ENCODE measurements around the gene TAF1D.

Gene TAF1D

DNA sequence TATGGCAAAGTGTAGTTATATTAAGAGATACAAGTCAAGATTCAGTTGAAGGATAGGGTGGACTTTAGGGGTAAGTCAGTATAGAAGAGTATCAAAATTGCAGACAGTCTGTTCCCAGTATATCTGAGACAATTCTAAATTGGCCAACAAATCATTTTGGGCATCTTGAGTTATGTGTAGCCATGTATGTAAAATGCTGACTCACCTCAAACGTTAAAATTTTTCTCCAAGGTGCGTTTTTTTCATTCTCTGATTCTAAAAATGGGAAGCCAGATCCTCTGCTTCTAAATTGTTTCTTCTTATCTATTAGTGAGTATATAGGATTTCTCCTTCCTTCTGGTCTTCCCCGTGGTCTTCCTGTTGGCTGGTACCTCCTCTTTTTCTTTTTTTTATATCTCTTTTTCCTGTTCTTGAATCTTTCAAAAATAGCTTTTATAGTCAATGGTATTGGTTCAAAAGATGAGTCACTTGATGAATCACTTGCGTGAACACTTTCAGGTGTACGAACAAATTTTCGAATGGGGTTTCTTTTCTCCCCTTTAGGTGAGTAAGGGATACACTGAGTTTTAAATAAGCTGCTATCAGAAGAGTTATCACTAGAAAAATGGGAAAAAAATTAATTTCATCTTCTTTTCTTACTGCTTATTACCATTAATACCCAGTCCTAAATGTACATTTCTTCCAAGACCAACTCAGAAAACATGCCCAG, 3.2 kb downstream of the TAF1D start:
- TF ChIP-seq, protein P1, sequence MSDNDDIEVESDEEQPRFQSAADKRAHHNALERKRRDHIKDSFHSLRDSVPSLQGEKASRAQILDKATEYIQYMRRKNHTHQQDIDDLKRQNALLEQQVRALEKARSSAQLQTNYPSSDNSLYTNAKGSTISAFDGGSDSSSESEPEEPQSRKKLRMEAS (IDR thresholded peaks at IDR 0.05; ENCODE audit: low read depth, low read length) = no peak
- TF ChIP-seq MYC (IDR thresholded peaks at IDR 0.05; ENCODE audit: low read depth, low read length) (no peak), POLR2A (IDR thresholded peaks at IDR 0.05; ENCODE audit: extremely low read depth, insufficient read length) (no peak)
- TF ChIP-seq, protein P2, sequence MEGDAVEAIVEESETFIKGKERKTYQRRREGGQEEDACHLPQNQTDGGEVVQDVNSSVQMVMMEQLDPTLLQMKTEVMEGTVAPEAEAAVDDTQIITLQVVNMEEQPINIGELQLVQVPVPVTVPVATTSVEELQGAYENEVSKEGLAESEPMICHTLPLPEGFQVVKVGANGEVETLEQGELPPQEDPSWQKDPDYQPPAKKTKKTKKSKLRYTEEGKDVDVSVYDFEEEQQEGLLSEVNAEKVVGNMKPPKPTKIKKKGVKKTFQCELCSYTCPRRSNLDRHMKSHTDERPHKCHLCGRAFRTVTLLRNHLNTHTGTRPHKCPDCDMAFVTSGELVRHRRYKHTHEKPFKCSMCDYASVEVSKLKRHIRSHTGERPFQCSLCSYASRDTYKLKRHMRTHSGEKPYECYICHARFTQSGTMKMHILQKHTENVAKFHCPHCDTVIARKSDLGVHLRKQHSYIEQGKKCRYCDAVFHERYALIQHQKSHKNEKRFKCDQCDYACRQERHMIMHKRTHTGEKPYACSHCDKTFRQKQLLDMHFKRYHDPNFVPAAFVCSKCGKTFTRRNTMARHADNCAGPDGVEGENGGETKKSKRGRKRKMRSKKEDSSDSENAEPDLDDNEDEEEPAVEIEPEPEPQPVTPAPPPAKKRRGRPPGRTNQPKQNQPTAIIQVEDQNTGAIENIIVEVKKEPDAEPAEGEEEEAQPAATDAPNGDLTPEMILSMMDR (IDR thresholded peaks at IDR 0.05; ENCODE audit: low read depth, low read length) = no peak
- no peak for DNase-seq (ENCODE audit: low read depth)
- peak overlapping the region; percentile 92 for H3K4me3 ChIP-seq (ENCODE audit: low read depth, low read length)

DNA sequence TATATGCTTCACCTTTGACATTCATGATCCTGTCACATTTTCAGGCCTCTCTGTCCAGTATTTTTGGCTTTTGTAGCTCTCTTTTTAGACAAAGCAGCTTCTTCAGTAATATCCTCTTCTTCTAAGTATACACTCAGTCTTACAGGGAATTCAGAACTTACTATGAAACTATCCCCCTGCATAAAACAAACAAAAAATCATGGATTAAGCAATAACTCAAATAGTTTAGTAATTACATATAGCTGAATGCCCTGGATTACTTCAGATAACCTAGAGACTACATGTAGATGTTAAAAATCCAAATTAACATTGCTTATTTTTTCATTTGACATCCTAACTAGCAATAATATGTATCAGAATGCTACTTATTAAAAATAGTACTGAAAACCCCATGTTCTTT, 5.2 kb downstream of the TAF1D start:
- DNase-seq (ENCODE audit: low read depth) = no peak
- TF ChIP-seq MYC (IDR thresholded peaks at IDR 0.05; ENCODE audit: low read depth, low read length) (no peak), POLR2A (IDR thresholded peaks at IDR 0.05; ENCODE audit: extremely low read depth, insufficient read length) (no peak)
- TF ChIP-seq, protein P1 (IDR thresholded peaks at IDR 0.05; ENCODE audit: low read depth, low read length) = no peak
- TF ChIP-seq, protein P2 (IDR thresholded peaks at IDR 0.05; ENCODE audit: low read depth, low read length) = no peak
- H3K4me3 ChIP-seq (ENCODE audit: low read depth, low read length) = peak overlapping the region; percentile 92

DNA sequence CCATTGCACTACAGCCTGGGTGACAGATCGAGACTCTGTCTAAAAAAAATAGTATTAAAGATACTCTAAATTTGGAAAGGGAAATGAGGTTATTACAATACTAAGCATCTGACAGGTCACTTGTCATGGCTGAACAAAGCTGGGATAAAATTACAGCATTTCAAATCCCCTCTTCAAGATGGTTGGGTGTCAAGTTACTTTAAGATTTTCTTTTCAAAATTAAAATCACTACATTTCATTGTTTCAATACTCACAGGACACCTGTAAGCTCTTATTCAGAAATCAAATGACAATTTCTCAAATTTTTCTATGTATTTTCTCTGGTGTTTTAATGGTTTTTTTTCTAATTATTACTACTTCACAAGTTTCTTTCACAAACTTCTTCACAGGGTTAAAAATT, 5.7 kb downstream of the TAF1D start:
- TF ChIP-seq, protein P2 (IDR thresholded peaks at IDR 0.05; ENCODE audit: low read depth, low read length) = no peak
- TF ChIP-seq POLR2A (IDR thresholded peaks at IDR 0.05; ENCODE audit: extremely low read depth, insufficient read length) (no peak), MYC (IDR thresholded peaks at IDR 0.05; ENCODE audit: low read depth, low read length) (no peak)
- TF ChIP-seq, protein P1 (IDR thresholded peaks at IDR 0.05; ENCODE audit: low read depth, low read length) = no peak

DNA sequence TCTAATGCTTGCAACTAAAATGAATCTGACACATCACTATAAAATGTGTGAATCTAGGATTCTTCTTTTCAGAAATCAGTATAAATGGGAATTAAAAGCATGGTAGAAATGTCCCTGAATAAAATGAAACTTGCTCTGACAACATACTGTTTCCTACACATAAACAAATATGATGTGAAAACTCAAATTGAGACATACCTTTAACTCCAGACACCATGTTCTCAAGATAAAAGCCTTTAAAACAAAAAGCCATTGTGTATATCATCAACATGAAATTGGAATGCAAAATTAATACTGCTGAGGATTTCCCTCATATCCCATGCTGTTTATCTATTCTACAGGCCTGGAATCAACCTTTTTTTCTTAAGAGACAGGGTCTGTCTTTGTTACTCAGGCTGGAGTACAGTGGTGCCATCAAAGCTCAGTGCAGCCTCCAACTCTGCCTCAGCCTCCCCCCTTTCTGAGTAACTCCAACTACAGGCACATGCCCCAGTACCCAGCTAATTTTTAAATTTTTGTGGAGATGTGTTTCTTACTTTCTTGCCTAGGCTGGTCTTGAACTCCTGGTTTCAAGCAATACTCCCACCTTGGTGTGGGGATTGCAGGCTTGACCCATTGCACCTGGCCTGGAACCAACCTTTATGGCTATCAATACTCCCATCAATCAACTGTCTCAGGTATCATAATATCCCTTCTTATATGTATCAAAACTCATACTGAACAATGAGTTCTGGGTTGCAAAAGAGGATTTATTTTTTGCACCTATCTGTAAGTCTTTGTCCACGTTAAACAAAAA, 6.7 kb downstream of the TAF1D start:
- H3K4me3 ChIP-seq (ENCODE audit: low read depth, low read length) = peak overlapping the region; percentile 92
- DNase-seq (ENCODE audit: low read depth) = no peak
- TF ChIP-seq, protein P1 (IDR thresholded peaks at IDR 0.05; ENCODE audit: low read depth, low read length) = no peak
- TF ChIP-seq POLR2A (IDR thresholded peaks at IDR 0.05; ENCODE audit: extremely low read depth, insufficient read length) (no peak), MYC (IDR thresholded peaks at IDR 0.05; ENCODE audit: low read depth, low read length) (no peak)
- TF ChIP-seq, protein P2 (IDR thresholded peaks at IDR 0.05; ENCODE audit: low read depth, low read length) = no peak

More for the DNA sequence above, 5.7 kb downstream of the TAF1D start:
- no peak for DNase-seq (ENCODE audit: low read depth)
- H3K4me3 ChIP-seq (ENCODE audit: low read depth, low read length) = peak overlapping the region; percentile 92

DNA sequence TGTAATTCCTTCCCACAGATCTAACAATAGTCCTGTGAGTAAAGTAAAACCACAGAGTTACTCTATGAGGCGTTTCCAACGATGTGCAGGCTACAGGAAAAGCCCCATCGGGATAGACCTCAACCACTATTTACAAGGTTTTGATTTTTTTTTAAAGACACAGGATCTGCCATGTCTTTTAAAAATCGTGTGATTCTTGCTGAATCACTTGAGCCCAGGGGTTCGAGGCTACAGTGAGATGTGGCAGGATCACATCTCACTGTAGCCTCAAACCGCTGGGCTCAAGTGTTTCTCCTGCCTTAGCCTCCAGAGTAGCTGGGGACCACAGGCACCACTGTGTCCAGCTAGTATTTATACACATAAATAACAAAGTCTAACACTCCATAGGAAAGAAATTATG, 7.8 kb downstream of the TAF1D start:
- DNase-seq (ENCODE audit: low read depth) = no peak
- peak overlapping the region; percentile 92 for H3K4me3 ChIP-seq (ENCODE audit: low read depth, low read length)
- TF ChIP-seq, protein P1 (IDR thresholded peaks at IDR 0.05; ENCODE audit: low read depth, low read length) = no peak
- TF ChIP-seq, protein P2 (IDR thresholded peaks at IDR 0.05; ENCODE audit: low read depth, low read length) = no peak
- TF ChIP-seq MYC (IDR thresholded peaks at IDR 0.05; ENCODE audit: low read depth, low read length) (no peak), POLR2A (IDR thresholded peaks at IDR 0.05; ENCODE audit: extremely low read depth, insufficient read length) (no peak)
